Testis (tissue), 3 donors: ENCODE measurements around the gene DAB1. TPM values are rescaled to one million over a fixed set of nuclear protein-coding genes. Genes with fewer than 3 reads are reported as not detected.

Experiments
- DNase-seq: peaks from one replicate; pipeline ENCODE4 v3.0.0-alpha.2; 2019
- H3K27ac ChIP-seq, 2 donors: fragments of 200-600 bp; sonication (generic); one replicate each; pipeline ENCODE4 v1.5.1; 2019
- H3K27me3 ChIP-seq: fragments of 200-600 bp; sonication (generic); one replicate; pipeline ENCODE4 v1.5.1; 2019
- H3K36me3 ChIP-seq: fragments of 200-600 bp; sonication (generic); one replicate; pipeline ENCODE4 v1.5.1; 2017; ENCODE audit warnings: low read depth; ENCODE audit errors: missing control alignments
- H3K4me1 ChIP-seq: fragments of 200-600 bp; sonication (generic); one replicate; pipeline ENCODE4 v1.5.1; 2019
- H3K4me3 ChIP-seq, 2 donors: fragments of 200-600 bp; sonication (generic); one replicate each; pipeline ENCODE4 v1.5.1; 2017 to 2019
- H3K9me3 ChIP-seq: fragments of 200-600 bp; sonication (generic); one replicate; pipeline ENCODE4 v1.5.1; 2017
- CTCF ChIP-seq, 3 experiments: fragments of 450-650 bp in 2 of 3; fragments of 200-600 bp in 1 of 3; sonication (generic) in 1 of 3; IDR thresholded peaks; one replicate each; pipeline ENCODE4 v1.5.1; 2016 to 2019; ENCODE audit warnings: antibody characterized with exemption in 3 of 3, mild to moderate bottlenecking in 2 of 3, moderate library complexity in 1 of 3
- POLR2A ChIP-seq: fragments of 450-650 bp; IDR thresholded peaks from one replicate; pipeline ENCODE4 v1.6.1; 2017; ENCODE audit warnings: antibody characterized with exemption, mild to moderate bottlenecking, moderate library complexity
- WGBS, 2 donors: methylation state at CpG; one replicate each; pipeline ENCODE4 v1.1.5; 2018; 5-methylcytosine and 5-hydroxymethylcytosine counted together
- intact Hi-C: fragments of 100-400 bp; cut with DNase I; formaldehyde crosslinking; loops from one replicate; pipeline ENCODE4 v1.15.1; 2023; ENCODE audit warnings: low total_unique reads
- polyA plus RNA-seq: library from polyadenylated mRNA; stranded (reverse); fragments of 350-450 nt; fragmentation: Illumina TruSeq; extraction: RNeasy Lipid Tissue Mini Kit (QIAGEN cat#74804); gene quantifications from one replicate; pipeline ENCODE4 v1.2.3, GENCODE V29; 2014; ENCODE audit warnings: low read depth, low replicate concordance; ENCODE audit not compliant: insufficient read depth
- total RNA-seq, 2 donors: library from RNA; depleted of rRNA; stranded (reverse); fragments of >200 nt; gene quantifications; one replicate each; pipeline ENCODE4 v1.2.3, GENCODE V29; 2016

The DAB1 gene
- total and polyA plus RNA-seq, 3 donors from 2014 or later = 0.79 to 1.7 (median 1.2) TPM

GRCh38 chr1:57024855-57025254, 399.0 kb downstream of the DAB1 start:
- peaks cover 8% of the 10 kb centered on the region for H3K4me1 ChIP-seq
- no peaks in the 10 kb centered on the region for H3K36me3 ChIP-seq
- intact Hi-C loops = no loop called here
- no peak for TF ChIP-seq CTCF (IDR thresholded peaks at IDR 0.05)
- TF ChIP-seq POLR2A = no peak
- no peak for DNase-seq
- H3K9me3 ChIP-seq = no peaks in the 10 kb centered on the region
- WGBS, 2 donors = 52 to 54% methylated on average over 7 to 8 of the region's 8 CpGs
- no peak overlapping the region for H3K27ac ChIP-seq
- H3K27me3 ChIP-seq = no peaks in the 10 kb centered on the region
- H3K4me3 ChIP-seq = no peak overlapping the region

DNA sequence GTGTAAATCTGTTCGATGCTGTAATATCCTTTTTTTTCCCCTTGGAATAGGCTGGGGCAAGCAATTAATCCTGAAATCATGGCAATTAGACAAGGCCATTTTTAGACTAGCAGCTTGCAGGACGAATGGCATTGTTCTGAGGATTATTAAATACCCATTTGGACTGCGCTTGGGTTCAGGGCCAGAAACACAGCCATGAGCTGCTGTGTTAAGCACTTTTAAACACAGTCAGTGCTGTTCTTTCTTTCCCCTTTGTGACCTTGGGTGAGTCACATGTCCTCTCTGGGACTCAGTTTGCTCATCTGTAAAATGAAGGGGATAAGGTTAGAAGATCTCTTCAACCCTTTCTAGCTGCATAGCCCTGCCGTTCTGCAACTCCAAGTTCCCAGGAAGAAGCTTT, 399.4 kb downstream of the DAB1 start:
- intact Hi-C loops = no loop called here
- Histone ChIP-seq H3K4me3 (no peak overlapping the region), H3K27me3 (no peaks in the 10 kb centered on the region), H3K9me3 (no peaks in the 10 kb centered on the region), H3K36me3 (no peaks in the 10 kb centered on the region), H3K27ac (no peak overlapping the region), H3K4me1 (peaks cover 8% of the 10 kb centered on the region)
- DNase-seq = no peak
- TF ChIP-seq CTCF (IDR thresholded peaks at IDR 0.05) (no peak), POLR2A (no peak)
- WGBS, 2 donors = 73 to 80% methylated on average over 4 of the region's 4 CpGs

GRCh38 chr1:57020216-57020615, 403.6 kb downstream of the DAB1 start:
- 71 to 80% methylated on average over 1 of the region's 1 CpG for WGBS, 2 donors
- Histone ChIP-seq H3K27ac (no peak overlapping the region), H3K9me3 (no peaks in the 10 kb centered on the region), H3K4me1 (peaks cover 3% of the 10 kb centered on the region), H3K27me3 (no peaks in the 10 kb centered on the region), H3K4me3 (no peak overlapping the region), H3K36me3 (no peaks in the 10 kb centered on the region)
- no peak for TF ChIP-seq CTCF (IDR thresholded peaks at IDR 0.05)
- no peak for TF ChIP-seq POLR2A
- intact Hi-C loops = no loop called here
- no peak for DNase-seq

- no peak for DNase-seq
- 81 to 85% methylated on average over 3 to 5 of the region's 5 CpGs for WGBS, 2 donors
- H3K4me1 ChIP-seq = no peaks in the 10 kb centered on the region
Measured at GRCh38 chr1:57019236-57019839, 404.5 kb downstream of the DAB1 start.

More at GRCh38 chr1:57019236-57019839, 404.5 kb downstream of the DAB1 start:
- Histone ChIP-seq H3K36me3 (no peaks in the 10 kb centered on the region), H3K4me3 (no peak overlapping the region), H3K9me3 (no peaks in the 10 kb centered on the region), H3K27me3 (no peaks in the 10 kb centered on the region), H3K27ac (no peak overlapping the region)
- no peak for TF ChIP-seq POLR2A
- no peak for TF ChIP-seq CTCF (IDR thresholded peaks at IDR 0.05)
- intact Hi-C loops = no loop called here
